Calu3 (cell line): ENCODE results near the gene PPP1R9A. TPM values are rescaled to one million over a fixed set of nuclear protein-coding genes. Genes with fewer than 3 reads are reported as not detected.

Experiments
- BruUV-seq: library from RNA; stranded (reverse); fragments of 400-500 nt; replicated peaks from 2 replicates; lab custom pipeline; 2021; lab: Mats Ljungman, UMichigan
- CTCF ChIA-PET: fragments of 300-600 bp; sonication (Branson Sonifier 250); formaldehyde crosslinking; loops from one replicate; lab custom pipeline; 2022; ENCODE audit warnings: antibody characterized with exemption; lab: Charles Lee
- DNase-seq: peaks from one replicate; pipeline ENCODE4 v3.0.0; 2022
- H3K27ac Mint-ChIP-seq: one replicate; pipeline ENCODE4 v1.8.0; 2022; ENCODE audit warnings: mixed read lengths; ENCODE audit not compliant: unreplicated experiment
- H3K27me3 Mint-ChIP-seq: one replicate; pipeline ENCODE4 v1.8.0; 2022; ENCODE audit warnings: mixed read lengths; ENCODE audit not compliant: unreplicated experiment
- H3K36me3 Mint-ChIP-seq: one replicate; pipeline ENCODE4 v1.8.0; 2022; ENCODE audit warnings: mild to moderate bottlenecking, moderate library complexity, mixed read lengths; ENCODE audit not compliant: insufficient read depth, unreplicated experiment
- H3K4me1 Mint-ChIP-seq: one replicate; pipeline ENCODE4 v1.8.0; 2022; ENCODE audit warnings: mild to moderate bottlenecking, low read depth, mixed read lengths; ENCODE audit not compliant: unreplicated experiment
- H3K4me3 Mint-ChIP-seq: one replicate; pipeline ENCODE4 v1.8.0; 2022; ENCODE audit warnings: mild to moderate bottlenecking, low read depth, moderate library complexity, mixed read lengths; ENCODE audit not compliant: unreplicated experiment
- H3K9me3 Mint-ChIP-seq: one replicate; pipeline ENCODE4 v1.8.0; 2022; ENCODE audit warnings: low read depth, mixed read lengths; ENCODE audit not compliant: unreplicated experiment
- CTCF ChIP-seq: fragments of 200-600 bp; IDR thresholded peaks from one replicate; pipeline ENCODE4 v1.8.0; 2022; ENCODE audit warnings: antibody characterized with exemption; ENCODE audit not compliant: unreplicated experiment
- intact Hi-C: fragments of 100-400 bp; cut with micrococcal nuclease; formaldehyde crosslinking; loops from one replicate; pipeline ENCODE4 v1.10.0; 2022; ENCODE audit not compliant: unreplicated experiment
- total RNA-seq: library from RNA; stranded (reverse); gene quantifications from 2 replicates; pipeline ENCODE4 v1.2.3, GENCODE V29; 2022

The PPP1R9A gene
- total RNA-seq, 1 experiment from 2014 or later = 19.4 TPM

- Mint-ChIP-seq H3K36me3 (no peaks in the 10 kb centered on the region), H3K4me3 (peak overlapping the region; percentile 30), H3K27ac (peak overlapping the region; percentile 48), H3K4me1 (no peaks in the 10 kb centered on the region), H3K9me3 (no peaks in the 10 kb centered on the region), H3K27me3 (no peaks in the 10 kb centered on the region)
- CTCF ChIA-PET = interaction anchor here (0.6 kb wide), 2 partner anchors 13 to 783 kb away, joined by 3 to 4 read pairs; no protein-coding TSS in a partner anchor
- no TSS peak for BruUV-seq
- TF ChIP-seq CTCF = no peak
- DNase-seq = peak; percentile 15
- intact Hi-C loops = no loop called here
Observed at GRCh38 chr7:95104739-95105138, 197.3 kb downstream of the PPP1R9A start.

GRCh38 chr7:95105627-95106026 lies 198.2 kb downstream of the PPP1R9A start:
- H3K4me3 Mint-ChIP-seq = no peak overlapping the region
- DNase-seq = no peak
- BruUV-seq = no TSS peak
- no peaks in the 10 kb centered on the region for H3K27me3 Mint-ChIP-seq
- H3K36me3 Mint-ChIP-seq = no peaks in the 10 kb centered on the region
- H3K4me1 Mint-ChIP-seq = no peaks in the 10 kb centered on the region
- TF ChIP-seq CTCF = no peak
- intact Hi-C loops = no loop called here
- H3K27ac Mint-ChIP-seq = no peak overlapping the region
- CTCF ChIA-PET = interaction anchor here (0.5 kb wide), 1 partner anchor 37 kb away, joined by 6 read pairs; no protein-coding TSS in a partner anchor
- H3K9me3 Mint-ChIP-seq = no peaks in the 10 kb centered on the region

- no peak for DNase-seq
- CTCF ChIA-PET = interaction anchor here (0.5 kb wide), 1 partner anchor 38 kb away, joined by 6 read pairs; no protein-coding TSS in a partner anchor
- intact Hi-C loops = no loop called here
Observed at GRCh38 chr7:95106401-95106800, 199.0 kb downstream of the PPP1R9A start.

GRCh38 chr7:95110707-95111106 lies 203.3 kb downstream of the PPP1R9A start:
- H3K27ac Mint-ChIP-seq = no peak overlapping the region
- no peaks in the 10 kb centered on the region for H3K36me3 Mint-ChIP-seq
- no peak for DNase-seq
- no TSS peak for BruUV-seq
- no peaks in the 10 kb centered on the region for H3K4me1 Mint-ChIP-seq
- no peak overlapping the region for H3K4me3 Mint-ChIP-seq
- CTCF ChIA-PET = no interaction called here
- H3K9me3 Mint-ChIP-seq = no peaks in the 10 kb centered on the region
- TF ChIP-seq CTCF = no peak
- no peaks in the 10 kb centered on the region for H3K27me3 Mint-ChIP-seq
- intact Hi-C loops = no loop called here

More at GRCh38 chr7:95106401-95106800, 199.0 kb downstream of the PPP1R9A start:
- Mint-ChIP-seq H3K27me3 (no peaks in the 10 kb centered on the region), H3K4me3 (no peak overlapping the region), H3K4me1 (no peaks in the 10 kb centered on the region), H3K36me3 (no peaks in the 10 kb centered on the region), H3K27ac (no peak overlapping the region), H3K9me3 (no peaks in the 10 kb centered on the region)
- no TSS peak for BruUV-seq
- TF ChIP-seq CTCF = no peak
